ENCODE results near the gene MBD5. TPM values are rescaled to one million over a fixed set of nuclear protein-coding genes. Genes with fewer than 3 reads are reported as not detected.

The MBD5 gene
- total RNA-seq, 1 experiment from 2014 or later, result 33.7 TPM

DNA sequence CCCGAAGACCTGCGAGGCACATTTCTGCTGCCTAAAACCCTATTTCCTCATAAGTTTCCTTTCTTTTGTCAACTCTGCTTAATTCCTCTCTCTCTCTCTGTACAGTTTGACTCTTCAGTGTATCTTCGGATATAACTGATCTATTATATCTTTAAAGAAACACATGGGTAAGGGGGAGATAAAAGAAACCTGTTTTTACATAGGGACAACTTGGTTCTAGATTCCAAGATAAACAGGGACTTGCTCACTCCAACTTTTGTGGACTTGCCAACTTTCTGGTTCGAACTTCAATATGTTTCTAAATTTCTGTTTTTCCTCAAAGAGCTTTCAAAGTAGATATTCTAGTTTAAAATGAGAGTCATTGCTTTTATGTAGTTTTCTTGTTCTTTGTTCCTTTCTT is 441.0 kb downstream of the MBD5 start:
- POLR2A ChIA-PET, result no interaction called here
- Mint-ChIP-seq H3K9me3 (no peaks in the 10 kb centered on the region), H3K4me1 (no peaks in the 10 kb centered on the region), H3K36me3 (no peaks in the 10 kb centered on the region), H3K27ac (no peak overlapping the region), H3K4me3 (no peak overlapping the region), H3K27me3 (ENCODE audit: low read depth) (no peaks in the 10 kb centered on the region)
- TF ChIP-seq ETV6 (CRISPR knock-in tag; IDR thresholded peaks at IDR 0.05) (no peak), CBFB (CRISPR knock-in tag; IDR thresholded peaks at IDR 0.05; ENCODE audit: low read depth) (no peak), JUN (CRISPR knock-in tag; IDR thresholded peaks at IDR 0.05) (no peak), FOXK1 (CRISPR knock-in tag; IDR thresholded peaks at IDR 0.05) (no peak), ZNF416 (CRISPR knock-in tag; IDR thresholded peaks at IDR 0.05) (no peak)
- TF ChIP-seq, protein P1, sequence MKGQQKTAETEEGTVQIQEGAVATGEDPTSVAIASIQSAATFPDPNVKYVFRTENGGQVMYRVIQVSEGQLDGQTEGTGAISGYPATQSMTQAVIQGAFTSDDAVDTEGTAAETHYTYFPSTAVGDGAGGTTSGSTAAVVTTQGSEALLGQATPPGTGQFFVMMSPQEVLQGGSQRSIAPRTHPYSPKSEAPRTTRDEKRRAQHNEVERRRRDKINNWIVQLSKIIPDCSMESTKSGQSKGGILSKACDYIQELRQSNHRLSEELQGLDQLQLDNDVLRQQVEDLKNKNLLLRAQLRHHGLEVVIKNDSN (CRISPR knock-in tag; IDR thresholded peaks at IDR 0.05), result no peak
- TF ChIP-seq, protein P2, sequence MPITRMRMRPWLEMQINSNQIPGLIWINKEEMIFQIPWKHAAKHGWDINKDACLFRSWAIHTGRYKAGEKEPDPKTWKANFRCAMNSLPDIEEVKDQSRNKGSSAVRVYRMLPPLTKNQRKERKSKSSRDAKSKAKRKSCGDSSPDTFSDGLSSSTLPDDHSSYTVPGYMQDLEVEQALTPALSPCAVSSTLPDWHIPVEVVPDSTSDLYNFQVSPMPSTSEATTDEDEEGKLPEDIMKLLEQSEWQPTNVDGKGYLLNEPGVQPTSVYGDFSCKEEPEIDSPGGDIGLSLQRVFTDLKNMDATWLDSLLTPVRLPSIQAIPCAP (CRISPR knock-in tag; IDR thresholded peaks at IDR 0.05), result no peak
- TF ChIP-seq, protein P3, sequence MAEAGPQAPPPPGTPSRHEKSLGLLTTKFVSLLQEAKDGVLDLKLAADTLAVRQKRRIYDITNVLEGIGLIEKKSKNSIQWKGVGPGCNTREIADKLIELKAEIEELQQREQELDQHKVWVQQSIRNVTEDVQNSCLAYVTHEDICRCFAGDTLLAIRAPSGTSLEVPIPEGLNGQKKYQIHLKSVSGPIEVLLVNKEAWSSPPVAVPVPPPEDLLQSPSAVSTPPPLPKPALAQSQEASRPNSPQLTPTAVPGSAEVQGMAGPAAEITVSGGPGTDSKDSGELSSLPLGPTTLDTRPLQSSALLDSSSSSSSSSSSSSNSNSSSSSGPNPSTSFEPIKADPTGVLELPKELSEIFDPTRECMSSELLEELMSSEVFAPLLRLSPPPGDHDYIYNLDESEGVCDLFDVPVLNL (CRISPR knock-in tag; IDR thresholded peaks at IDR 0.05; ENCODE audit: borderline replicate concordance, low read depth), result no peak
- ATAC-seq (no peak), DNase-seq (ENCODE audit: low spot score) (no peak)
- CTCF ChIA-PET, result interaction anchor here (0.6 kb wide), 1 partner anchor 474 kb away, joined by 3 read pairs; no protein-coding TSS in a partner anchor

DNA sequence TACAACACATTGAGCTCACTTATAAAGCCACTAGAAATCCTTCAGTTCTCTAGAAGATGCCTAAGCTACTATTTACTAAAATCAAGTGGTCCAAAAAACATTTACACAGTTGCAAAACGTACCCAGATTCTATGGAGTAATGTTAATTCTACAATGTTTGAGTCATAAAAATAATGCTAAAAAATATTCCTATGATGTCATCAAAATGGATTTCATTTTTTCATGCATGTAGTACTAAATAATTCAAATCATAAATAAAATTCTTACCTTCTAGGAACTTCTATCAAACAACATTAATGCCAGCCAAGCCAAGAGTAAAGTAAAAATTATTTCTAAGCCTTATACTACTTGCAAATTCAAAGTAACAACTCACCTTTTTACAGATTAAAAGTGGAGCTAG is 454.7 kb downstream of the MBD5 start:
- H3K4me3 Mint-ChIP-seq, result no peak overlapping the region
- H3K27me3 Mint-ChIP-seq (ENCODE audit: low read depth), result no peaks in the 10 kb centered on the region
- H3K36me3 Mint-ChIP-seq, result no peaks in the 10 kb centered on the region
- TF ChIP-seq GABPB1 (CRISPR knock-in tag; IDR thresholded peaks at IDR 0.05) (no peak), NFYB (CRISPR knock-in tag; conservative IDR thresholded peaks at IDR 0.05; ENCODE audit: low read depth) (no peak), OVOL2 (CRISPR knock-in tag; IDR thresholded peaks at IDR 0.05; ENCODE audit: borderline replicate concordance) (no peak), SMAD3 (CRISPR knock-in tag; IDR thresholded peaks at IDR 0.05; ENCODE audit: borderline replicate concordance) (no peak), MYBL2 (CRISPR knock-in tag; IDR thresholded peaks at IDR 0.05) (no peak), NFE2L1 (CRISPR knock-in tag; IDR thresholded peaks at IDR 0.05) (no peak), ESRRA (CRISPR knock-in tag; IDR thresholded peaks at IDR 0.05; ENCODE audit: borderline replicate concordance) (no peak), TP53 (CRISPR knock-in tag; IDR thresholded peaks at IDR 0.05) (no peak), RORB (CRISPR knock-in tag; IDR thresholded peaks at IDR 0.05) (no peak)
- TF ChIP-seq, protein P4, sequence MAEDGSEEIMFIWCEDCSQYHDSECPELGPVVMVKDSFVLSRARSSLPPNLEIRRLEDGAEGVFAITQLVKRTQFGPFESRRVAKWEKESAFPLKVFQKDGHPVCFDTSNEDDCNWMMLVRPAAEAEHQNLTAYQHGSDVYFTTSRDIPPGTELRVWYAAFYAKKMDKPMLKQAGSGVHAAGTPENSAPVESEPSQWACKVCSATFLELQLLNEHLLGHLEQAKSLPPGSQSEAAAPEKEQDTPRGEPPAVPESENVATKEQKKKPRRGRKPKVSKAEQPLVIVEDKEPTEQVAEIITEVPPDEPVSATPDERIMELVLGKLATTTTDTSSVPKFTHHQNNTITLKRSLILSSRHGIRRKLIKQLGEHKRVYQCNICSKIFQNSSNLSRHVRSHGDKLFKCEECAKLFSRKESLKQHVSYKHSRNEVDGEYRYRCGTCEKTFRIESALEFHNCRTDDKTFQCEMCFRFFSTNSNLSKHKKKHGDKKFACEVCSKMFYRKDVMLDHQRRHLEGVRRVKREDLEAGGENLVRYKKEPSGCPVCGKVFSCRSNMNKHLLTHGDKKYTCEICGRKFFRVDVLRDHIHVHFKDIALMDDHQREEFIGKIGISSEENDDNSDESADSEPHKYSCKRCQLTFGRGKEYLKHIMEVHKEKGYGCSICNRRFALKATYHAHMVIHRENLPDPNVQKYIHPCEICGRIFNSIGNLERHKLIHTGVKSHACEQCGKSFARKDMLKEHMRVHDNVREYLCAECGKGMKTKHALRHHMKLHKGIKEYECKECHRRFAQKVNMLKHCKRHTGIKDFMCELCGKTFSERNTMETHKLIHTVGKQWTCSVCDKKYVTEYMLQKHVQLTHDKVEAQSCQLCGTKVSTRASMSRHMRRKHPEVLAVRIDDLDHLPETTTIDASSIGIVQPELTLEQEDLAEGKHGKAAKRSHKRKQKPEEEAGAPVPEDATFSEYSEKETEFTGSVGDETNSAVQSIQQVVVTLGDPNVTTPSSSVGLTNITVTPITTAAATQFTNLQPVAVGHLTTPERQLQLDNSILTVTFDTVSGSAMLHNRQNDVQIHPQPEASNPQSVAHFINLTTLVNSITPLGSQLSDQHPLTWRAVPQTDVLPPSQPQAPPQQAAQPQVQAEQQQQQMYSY (CRISPR knock-in tag; IDR thresholded peaks at IDR 0.05), result no peak
- TF ChIP-seq, protein P5, sequence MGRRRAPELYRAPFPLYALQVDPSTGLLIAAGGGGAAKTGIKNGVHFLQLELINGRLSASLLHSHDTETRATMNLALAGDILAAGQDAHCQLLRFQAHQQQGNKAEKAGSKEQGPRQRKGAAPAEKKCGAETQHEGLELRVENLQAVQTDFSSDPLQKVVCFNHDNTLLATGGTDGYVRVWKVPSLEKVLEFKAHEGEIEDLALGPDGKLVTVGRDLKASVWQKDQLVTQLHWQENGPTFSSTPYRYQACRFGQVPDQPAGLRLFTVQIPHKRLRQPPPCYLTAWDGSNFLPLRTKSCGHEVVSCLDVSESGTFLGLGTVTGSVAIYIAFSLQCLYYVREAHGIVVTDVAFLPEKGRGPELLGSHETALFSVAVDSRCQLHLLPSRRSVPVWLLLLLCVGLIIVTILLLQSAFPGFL (CRISPR knock-in tag; IDR thresholded peaks at IDR 0.05; ENCODE audit: borderline replicate concordance), result no peak
- TF ChIP-seq, protein P6, sequence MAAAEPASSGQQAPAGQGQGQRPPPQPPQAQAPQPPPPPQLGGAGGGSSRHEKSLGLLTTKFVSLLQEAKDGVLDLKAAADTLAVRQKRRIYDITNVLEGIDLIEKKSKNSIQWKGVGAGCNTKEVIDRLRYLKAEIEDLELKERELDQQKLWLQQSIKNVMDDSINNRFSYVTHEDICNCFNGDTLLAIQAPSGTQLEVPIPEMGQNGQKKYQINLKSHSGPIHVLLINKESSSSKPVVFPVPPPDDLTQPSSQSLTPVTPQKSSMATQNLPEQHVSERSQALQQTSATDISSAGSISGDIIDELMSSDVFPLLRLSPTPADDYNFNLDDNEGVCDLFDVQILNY (CRISPR knock-in tag; IDR thresholded peaks at IDR 0.05), result no peak
- TF ChIP-seq, protein P7, sequence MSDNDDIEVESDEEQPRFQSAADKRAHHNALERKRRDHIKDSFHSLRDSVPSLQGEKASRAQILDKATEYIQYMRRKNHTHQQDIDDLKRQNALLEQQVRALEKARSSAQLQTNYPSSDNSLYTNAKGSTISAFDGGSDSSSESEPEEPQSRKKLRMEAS (CRISPR knock-in tag; IDR thresholded peaks at IDR 0.05), result no peak
- TF ChIP-seq, protein P8, sequence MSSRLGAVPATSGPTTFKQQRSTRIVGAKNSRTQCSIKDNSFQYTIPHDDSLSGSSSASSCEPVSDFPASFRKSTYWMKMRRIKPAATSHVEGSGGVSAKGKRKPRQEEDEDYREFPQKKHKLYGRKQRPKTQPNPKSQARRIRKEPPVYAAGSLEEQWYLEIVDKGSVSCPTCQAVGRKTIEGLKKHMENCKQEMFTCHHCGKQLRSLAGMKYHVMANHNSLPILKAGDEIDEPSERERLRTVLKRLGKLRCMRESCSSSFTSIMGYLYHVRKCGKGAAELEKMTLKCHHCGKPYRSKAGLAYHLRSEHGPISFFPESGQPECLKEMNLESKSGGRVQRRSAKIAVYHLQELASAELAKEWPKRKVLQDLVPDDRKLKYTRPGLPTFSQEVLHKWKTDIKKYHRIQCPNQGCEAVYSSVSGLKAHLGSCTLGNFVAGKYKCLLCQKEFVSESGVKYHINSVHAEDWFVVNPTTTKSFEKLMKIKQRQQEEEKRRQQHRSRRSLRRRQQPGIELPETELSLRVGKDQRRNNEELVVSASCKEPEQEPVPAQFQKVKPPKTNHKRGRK (CRISPR knock-in tag; IDR thresholded peaks at IDR 0.05; ENCODE audit: borderline replicate concordance), result no peak
- ChIA-PET CTCF (no interaction called here), POLR2A (no interaction called here)
- DNase-seq (ENCODE audit: low spot score) (no peak), ATAC-seq (no peak)
- no peaks in the 10 kb centered on the region for H3K4me1 Mint-ChIP-seq
- no peaks in the 10 kb centered on the region for H3K9me3 Mint-ChIP-seq
- no peak overlapping the region for H3K27ac Mint-ChIP-seq
